PC-3 (cell line): ENCODE measurements around the gene SMPD1. TPM values are rescaled to one million over a fixed set of nuclear protein-coding genes. Genes with fewer than 3 reads are reported as not detected.

ENCODE experiments used
- ATAC-seq: fragments of 200-7000 bp; cut with Tn5 transposase; 2 replicates; pipeline ENCODE4 v1.9.1; 2020; ENCODE audit warnings: mild to moderate bottlenecking, moderate library complexity
- BruUV-seq: library from RNA; stranded (reverse); fragments of 400-500 nt; replicated peaks from 2 replicates; lab custom pipeline; 2021; lab: Mats Ljungman, UMichigan
- CTCF ChIA-PET: fragments of 300-600 bp; sonication (Branson Sonifier 250); formaldehyde crosslinking; loops from one replicate; lab custom pipeline; 2022; ENCODE audit warnings: antibody characterized with exemption; lab: Charles Lee
- POLR2A ChIA-PET: fragments of 300-600 bp; sonication (Branson Sonifier 250); formaldehyde crosslinking; loops from one replicate; lab custom pipeline; 2022; ENCODE audit warnings: antibody characterized with exemption; ENCODE audit not compliant: unreplicated experiment; lab: Charles Lee
- DNase-seq: peaks from one replicate; pipeline ENCODE4 v3.0.0-alpha.2; 2015
- H2AFZ ChIP-seq: fragments of 300-600 bp; sonication (generic); 2 replicates; pipeline ENCODE4 v1.6.0; 2016; ENCODE audit warnings: antibody characterized with exemption, low read length
- H3F3A ChIP-seq: fragments of 300-600 bp; sonication (generic); one replicate; pipeline ENCODE4 v1.6.0; 2017; ENCODE audit warnings: antibody characterized with exemption, low read length, control low read depth, mild to moderate bottlenecking; ENCODE audit not compliant: unreplicated experiment
- H3K27ac ChIP-seq: fragments of 300-600 bp; sonication (generic); 2 replicates; pipeline ENCODE4 v1.5.1; 2016; ENCODE audit warnings: mild to moderate bottlenecking, low read length
- H3K27me3 ChIP-seq: fragments of 300-600 bp; sonication (generic); 2 replicates; pipeline ENCODE4 v1.6.1; 2016; ENCODE audit warnings: low read length, mixed read lengths
- H3K36me3 ChIP-seq: fragments of 300-600 bp; sonication (generic); 2 replicates; pipeline ENCODE4 v1.6.1; 2016; ENCODE audit warnings: low read depth, mixed run types, low read length, mixed read lengths
- H3K4me1 ChIP-seq: fragments of 300-600 bp; sonication (generic); 2 replicates; pipeline ENCODE4 v1.5.1; 2016; ENCODE audit warnings: low read length; ENCODE audit not compliant: insufficient read depth
- H3K4me2 ChIP-seq: fragments of 300-600 bp; sonication (generic); 2 replicates; pipeline ENCODE4 v1.6.0; 2016; ENCODE audit warnings: low read length
- H3K4me3 ChIP-seq: fragments of 300-600 bp; sonication (generic); 2 replicates; pipeline ENCODE4 v1.5.1; 2016; ENCODE audit warnings: mild to moderate bottlenecking, low read length, mixed read lengths
- H3K79me2 ChIP-seq: fragments of 300-600 bp; sonication (generic); 2 replicates; pipeline ENCODE4 v1.6.1; 2017; ENCODE audit warnings: low read length, mixed read lengths
- H3K9ac ChIP-seq: fragments of 300-600 bp; sonication (generic); 2 replicates; pipeline ENCODE4 v1.6.0; 2016; ENCODE audit warnings: mild to moderate bottlenecking, low read length
- H3K9me2 ChIP-seq: fragments of 300-600 bp; sonication (generic); replicated peaks from 2 replicates; pipeline ENCODE4 v1.6.1; 2016; ENCODE audit warnings: mixed run types, low read length, mixed read lengths
- H3K9me3 ChIP-seq: fragments of 300-600 bp; sonication (generic); 2 replicates; pipeline ENCODE4 v1.6.1; 2016; ENCODE audit warnings: low read length, mixed read lengths
- H4K20me1 ChIP-seq: fragments of 300-600 bp; sonication (generic); 2 replicates; pipeline ENCODE4 v1.6.1; 2016; ENCODE audit warnings: low read length, mixed read lengths
- CTCF ChIP-seq: fragments of 300-600 bp; sonication (generic); conservative IDR thresholded peaks from 2 replicates; pipeline ENCODE4 v1.5.1; 2017; ENCODE audit warnings: antibody characterized with exemption, low read depth, mild to moderate bottlenecking, low read length
- EZH2 ChIP-seq: fragments of 300-600 bp; sonication (generic); IDR thresholded peaks from one replicate; pipeline ENCODE4 v1.6.1; 2017; ENCODE audit warnings: antibody characterized with exemption, mild to moderate bottlenecking, low read length; ENCODE audit not compliant: unreplicated experiment
- EZH2phosphoT487 ChIP-seq: fragments of 300-600 bp; sonication (generic); IDR thresholded peaks from 2 replicates; pipeline ENCODE4 v1.6.1; 2018; ENCODE audit warnings: mild to moderate bottlenecking, antibody characterized with exemption, low read length, borderline replicate concordance
- intact Hi-C: fragments of 100-400 bp; cut with micrococcal nuclease; formaldehyde crosslinking; loops from 2 replicates; pipeline ENCODE4 v1.9.0; 2023
- total RNA-seq: library from RNA; depleted of rRNA; stranded (reverse); fragments of >200 nt; gene quantifications from 2 replicates; pipeline ENCODE4 v1.2.3, GENCODE V29; 2014; rRNA removed

Gene SMPD1
- total RNA-seq, 1 experiment from 2014 or later: 12.1 TPM

GRCh38 chr11:6442441-6442840, 52.2 kb downstream of the SMPD1 start:
- DNase-seq (no peak), ATAC-seq (no peak)
- Histone ChIP-seq H2AFZ (no peak overlapping the region), H3K9ac (no peak overlapping the region), H3K4me3 (no peak overlapping the region), H3K27me3 (no peaks in the 10 kb centered on the region), H3K9me2 (no peaks in the 10 kb centered on the region), H3K36me3 (no peaks in the 10 kb centered on the region), H3K79me2 (no peaks in the 10 kb centered on the region), H3K4me1 (no peaks in the 10 kb centered on the region), H3K27ac (no peak overlapping the region), H4K20me1 (no peaks in the 10 kb centered on the region), H3F3A (no peaks in the 10 kb centered on the region), H3K4me2 (no peak overlapping the region), H3K9me3 (no peaks in the 10 kb centered on the region)
- POLR2A ChIA-PET: no interaction called here
- CTCF ChIA-PET: interaction anchor here (1.4 kb wide), 1 partner anchor 67 kb away, joined by 9 read pairs; no protein-coding TSS in a partner anchor
- BruUV-seq: no TSS peak
- no peak for TF ChIP-seq CTCF
- TF ChIP-seq EZH2: no peak
- no peak for TF ChIP-seq EZH2phosphoT487
- intact Hi-C loops: no loop called here

GRCh38 chr11:6443269-6444003, 53.2 kb downstream of the SMPD1 start:
- peak; percentile 80 for ATAC-seq
- Histone ChIP-seq H3K9me2 (no peaks in the 10 kb centered on the region), H3K4me3 (no peak overlapping the region), H4K20me1 (no peaks in the 10 kb centered on the region), H3K9me3 (no peaks in the 10 kb centered on the region), H2AFZ (no peak overlapping the region), H3K79me2 (no peaks in the 10 kb centered on the region), H3K27ac (no peak overlapping the region), H3F3A (no peaks in the 10 kb centered on the region), H3K4me2 (no peak overlapping the region), H3K4me1 (no peaks in the 10 kb centered on the region), H3K9ac (no peak overlapping the region), H3K27me3 (no peaks in the 10 kb centered on the region), H3K36me3 (no peaks in the 10 kb centered on the region)
- intact Hi-C loops: loop anchor here (1.0 kb wide), 1 partner anchor 64 kb away; no protein-coding TSS in a partner anchor
- ChIA-PET POLR2A (no interaction called here), CTCF (interaction anchor here (0.5 to 2.6 kb wide), 6 partner anchors 8 to 68 kb away, joined by 3 to 92 read pairs (median 6); partner anchors contain the start of genes APBB1 and TRIM3)
- DNase-seq: peak; percentile 58
- TF ChIP-seq EZH2: no peak
- TF ChIP-seq EZH2phosphoT487: no peak
- peak; percentile 84 for TF ChIP-seq CTCF
- BruUV-seq: no TSS peak

Other genes with a start within 250 kb of the SMPD1 start
- gene OR52B2, start 220.1 kb upstream of the SMPD1 start, total RNA-seq: not detected in 2 replicates
- gene OR52W1, start 191.2 kb upstream of the SMPD1 start, total RNA-seq: not detected in 2 replicates
- not detected in 2 replicates for gene C11orf42, start 184.9 kb upstream of the SMPD1 start, total RNA-seq
- 23.3 and 30.4 TPM in 2 replicates for gene FHIP1B, start 155.8 kb upstream of the SMPD1 start, total RNA-seq
- gene CNGA4, start 151.4 kb upstream of the SMPD1 start, total RNA-seq: 0.51 TPM in 1 of 2 replicates, not detected in the other
- gene CCKBR, start 130.6 kb upstream of the SMPD1 start, total RNA-seq: not detected in 2 replicates
- not detected in 2 replicates for gene CAVIN3, start 70.0 kb upstream of the SMPD1 start, total RNA-seq
- 17.5 and 24.7 TPM in 2 replicates for gene APBB1, start 28.6 kb downstream of the SMPD1 start, total RNA-seq
- 1.6 TPM in 1 of 2 replicates, not detected in the other for gene HPX, start 50.5 kb downstream of the SMPD1 start, total RNA-seq
- 20.3 and 24.7 TPM in 2 replicates for gene TRIM3, start 83.5 kb downstream of the SMPD1 start, total RNA-seq
- 57.2 and 65.2 TPM in 2 replicates for gene ARFIP2, start 90.9 kb downstream of the SMPD1 start, total RNA-seq
- 25.5 and 26.4 TPM in 2 replicates for gene TIMM10B, start 91.0 kb downstream of the SMPD1 start, total RNA-seq
- gene DNHD1, start 106.8 kb downstream of the SMPD1 start, total RNA-seq: 9.3 and 14.5 TPM in 2 replicates
- 15.1 and 16.9 TPM in 2 replicates for gene RRP8, start 213.1 kb downstream of the SMPD1 start, total RNA-seq
- 73.0 and 73.9 TPM in 2 replicates for gene ILK, start 213.3 kb downstream of the SMPD1 start, total RNA-seq
- gene TAF10, start 221.7 kb downstream of the SMPD1 start, total RNA-seq: 102 and 128 TPM in 2 replicates
- 21.6 and 48.3 TPM in 2 replicates for gene TPP1, start 228.9 kb downstream of the SMPD1 start, total RNA-seq